SKM-1 treated with dmso at 0.1 percent for 144 hours (cell line): ENCODE data around the gene SIL1.

Source experiments
- DNase-seq: peaks from one replicate; lab custom pipeline; 2025; ENCODE audit not compliant: unreplicated experiment; lab: John Stamatoyannopoulos, UW

Gene SIL1

DNA sequence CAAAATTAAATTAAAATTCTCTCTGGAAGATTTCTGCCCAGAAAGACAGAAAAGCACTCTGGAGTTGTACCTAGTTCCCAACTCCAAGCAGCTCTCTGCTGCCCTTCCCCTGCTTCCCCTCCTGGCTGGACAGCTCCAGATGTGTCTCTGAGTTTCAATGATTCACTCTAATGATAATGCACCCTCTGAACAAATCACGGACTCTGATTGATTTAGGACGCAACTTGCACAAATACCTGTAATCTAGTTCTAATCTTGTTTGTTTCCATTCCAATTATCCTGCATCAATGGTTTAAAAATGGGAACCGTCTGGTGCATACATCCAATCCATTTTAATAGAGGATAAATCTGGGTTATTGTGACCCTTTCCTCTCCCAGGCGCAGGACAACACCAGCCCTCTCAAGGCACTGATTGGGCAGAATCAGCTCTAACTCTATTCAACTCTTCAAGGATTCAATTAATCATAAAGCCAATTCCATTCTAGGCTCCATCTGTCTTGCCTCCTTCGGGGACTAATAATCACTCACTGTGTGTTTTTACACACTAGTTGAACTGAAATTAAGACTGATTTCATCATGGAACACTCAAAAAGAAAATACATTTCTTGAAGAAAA is 211.9 kb downstream of the SIL1 start:
- DNase-seq, result no peak

DNA sequence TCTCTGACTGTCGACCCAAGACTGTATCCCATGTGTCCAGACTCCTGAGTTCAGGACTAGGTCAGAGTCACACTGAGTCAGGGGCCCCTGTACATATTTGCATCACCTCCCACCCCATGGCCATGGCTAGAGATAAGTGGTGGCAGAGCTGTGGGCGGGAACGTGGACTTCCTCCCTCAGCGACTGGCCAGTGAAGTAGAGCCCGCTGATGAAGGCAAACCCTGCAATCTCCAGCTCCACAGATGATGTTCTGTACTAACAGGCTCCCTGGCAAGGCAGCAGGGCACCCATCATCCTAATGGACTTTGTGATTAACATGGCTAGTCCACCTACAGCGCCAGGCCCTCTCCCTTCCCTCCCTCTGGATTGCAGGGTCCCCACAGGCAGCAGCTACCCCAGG is 212.5 kb downstream of the SIL1 start:
- no peak for DNase-seq

DNA sequence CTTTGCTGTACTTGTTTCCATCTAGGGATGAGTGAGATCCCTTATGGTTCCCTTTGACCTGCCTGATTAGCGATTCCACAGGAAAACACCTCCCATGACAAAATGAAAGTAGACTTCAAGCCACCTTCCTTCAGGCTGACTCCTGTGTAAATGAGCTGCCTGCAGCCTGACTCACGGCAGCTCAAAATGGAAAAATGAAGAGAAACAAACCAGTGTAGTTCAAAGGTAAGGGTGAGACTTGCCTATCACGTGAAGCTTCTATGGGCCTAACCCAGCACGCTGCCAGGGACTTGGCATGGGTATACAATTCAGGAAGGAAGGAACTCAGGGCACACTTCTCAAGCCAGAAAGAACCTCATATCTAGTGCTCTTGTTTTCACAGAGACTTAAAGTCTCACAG is 212.9 kb downstream of the SIL1 start:
- no peak for DNase-seq

DNA sequence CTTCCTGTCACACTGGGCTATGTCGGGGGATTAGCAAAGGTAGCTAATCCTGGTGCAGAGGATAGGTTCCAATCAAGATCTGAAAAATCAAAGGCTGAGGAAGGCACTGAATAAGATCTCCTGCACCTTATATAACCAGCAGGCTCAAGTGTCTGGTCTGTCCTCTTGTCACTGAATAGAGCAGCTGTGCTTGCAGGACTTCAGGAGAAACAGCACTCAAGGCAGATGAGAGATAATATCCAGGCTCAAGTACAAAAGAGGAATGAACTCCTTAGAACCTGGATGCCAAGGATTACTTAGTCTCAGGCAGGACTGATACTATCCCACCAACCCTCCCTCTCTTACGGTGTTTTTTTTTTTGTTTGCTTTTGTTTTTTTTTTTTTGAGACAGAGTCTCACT is 214.2 kb downstream of the SIL1 start:
- no peak for DNase-seq

DNA sequence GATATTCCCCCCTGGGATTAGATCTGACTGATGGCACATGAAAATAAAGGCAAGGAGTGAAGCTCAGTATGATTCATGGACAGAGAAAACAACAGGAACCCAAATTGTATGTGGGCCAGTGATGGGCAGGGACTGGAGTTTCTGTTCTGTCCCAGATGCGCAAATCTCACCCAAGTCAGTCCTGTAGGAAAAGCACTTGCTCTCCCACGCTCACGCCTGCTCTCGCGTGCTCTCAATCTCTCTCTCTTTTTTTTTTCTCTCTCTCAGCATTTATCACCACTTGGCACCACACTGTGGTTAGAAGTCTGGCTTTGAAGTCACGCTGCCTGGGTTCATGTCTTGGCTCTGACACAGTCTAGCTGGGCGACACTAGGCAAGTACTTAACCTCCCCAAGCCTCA is 216.6 kb downstream of the SIL1 start:
- no peak for DNase-seq

DNA sequence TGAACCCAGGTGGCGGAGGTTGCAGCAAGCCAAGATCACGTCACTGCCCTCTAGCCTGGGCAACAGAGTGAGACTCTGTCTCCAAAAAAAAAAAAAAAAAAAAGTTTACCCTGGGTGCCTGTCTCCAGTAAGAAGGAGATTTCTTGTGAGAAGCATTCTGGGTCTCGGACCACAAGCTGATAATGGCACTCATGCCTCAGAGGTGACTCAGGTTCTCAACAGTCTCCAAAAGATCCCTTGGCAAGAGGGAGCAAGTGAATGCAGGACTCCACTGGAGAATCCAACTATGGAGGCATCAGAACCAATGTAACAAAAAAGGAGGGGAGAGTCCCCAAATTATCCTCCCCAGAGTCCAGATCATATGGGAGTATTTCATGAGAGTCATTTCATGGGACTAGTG is 217.0 kb downstream of the SIL1 start:
- no peak for DNase-seq

DNA sequence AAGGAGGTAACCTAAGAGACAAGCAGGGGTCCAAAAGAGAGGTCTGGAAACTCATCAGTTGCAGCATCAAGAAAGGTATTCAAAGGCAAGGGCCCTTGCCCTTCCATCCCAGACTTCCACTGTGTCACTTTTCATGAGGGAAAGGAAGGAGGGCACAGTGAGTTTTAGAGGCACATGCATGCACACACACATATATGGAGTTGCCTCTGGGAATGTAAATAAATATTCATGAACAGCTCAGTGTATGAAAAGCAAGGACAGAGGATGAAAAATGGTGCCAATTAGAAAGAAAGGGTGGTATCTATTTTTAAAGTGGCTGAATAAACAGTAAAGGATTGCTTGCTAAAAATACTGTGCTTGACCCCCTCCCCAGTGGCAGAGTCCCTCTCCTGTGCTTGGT is 217.7 kb downstream of the SIL1 start:
- no peak for DNase-seq

DNA sequence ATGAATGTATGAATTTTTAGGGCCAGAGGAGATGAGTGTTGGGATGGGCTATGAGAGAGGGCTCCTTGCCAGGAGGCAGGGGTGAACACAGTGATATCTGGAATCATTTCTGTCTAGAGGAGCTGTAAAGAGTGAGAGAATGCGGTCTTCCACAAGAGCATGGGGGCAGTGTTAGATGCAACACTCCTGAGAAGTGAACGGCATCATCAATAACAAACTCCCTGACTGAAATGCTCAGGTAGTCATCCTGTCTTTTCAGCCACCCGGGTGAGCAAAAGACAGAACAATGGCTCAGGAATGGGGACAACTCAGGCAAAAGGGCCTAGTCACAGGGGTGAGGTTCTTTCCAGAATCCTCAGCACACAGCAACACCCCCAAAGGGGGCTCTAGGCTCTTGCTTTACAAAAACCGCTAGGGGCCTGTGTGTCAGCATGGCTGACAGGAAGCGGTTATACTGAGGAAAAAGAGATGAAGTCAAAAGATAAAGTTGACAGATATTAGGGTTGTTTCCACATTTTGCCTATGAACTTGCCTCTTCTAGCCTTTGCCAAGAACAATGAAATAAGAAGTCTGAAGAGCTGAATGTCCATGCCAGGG is 218.4 kb downstream of the SIL1 start:
- no peak for DNase-seq

DNA sequence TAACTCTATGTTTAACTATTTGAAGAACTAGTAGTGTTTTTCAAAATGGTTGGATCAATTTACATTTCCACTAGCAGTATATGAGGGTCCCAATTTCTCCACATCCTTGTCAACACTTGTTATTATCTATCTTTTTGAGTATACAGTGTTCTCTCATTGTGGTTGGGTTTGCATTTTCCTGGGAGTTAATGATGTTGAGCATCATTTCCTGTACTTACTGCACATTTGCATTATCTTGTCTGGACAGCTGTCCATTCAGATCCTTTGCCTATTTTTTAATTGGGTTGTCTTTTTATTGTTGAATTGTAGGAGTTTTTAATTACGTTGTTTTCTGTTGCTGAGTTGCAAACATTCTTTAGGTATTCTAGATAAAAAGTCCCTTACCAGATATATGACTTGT is 219.6 kb downstream of the SIL1 start:
- no peak for DNase-seq

DNA sequence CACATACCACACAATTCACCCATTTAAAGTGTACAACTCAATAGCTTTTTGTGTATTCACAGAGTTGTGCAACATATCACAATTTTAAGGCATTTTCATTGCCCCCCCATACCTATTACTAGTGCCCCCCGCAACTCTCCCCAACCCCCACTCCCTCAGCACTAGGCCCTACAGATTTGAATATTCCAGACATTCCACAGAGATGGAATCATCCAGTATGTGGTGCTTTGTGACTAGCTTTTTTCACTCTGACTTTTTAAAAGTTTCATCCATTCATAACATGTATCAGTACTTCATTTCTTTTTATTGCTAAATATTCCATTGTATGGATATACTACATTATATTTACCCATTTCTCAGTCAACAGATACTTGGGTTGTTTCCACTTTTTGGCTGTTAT is 220.1 kb downstream of the SIL1 start:
- no peak for DNase-seq

DNA sequence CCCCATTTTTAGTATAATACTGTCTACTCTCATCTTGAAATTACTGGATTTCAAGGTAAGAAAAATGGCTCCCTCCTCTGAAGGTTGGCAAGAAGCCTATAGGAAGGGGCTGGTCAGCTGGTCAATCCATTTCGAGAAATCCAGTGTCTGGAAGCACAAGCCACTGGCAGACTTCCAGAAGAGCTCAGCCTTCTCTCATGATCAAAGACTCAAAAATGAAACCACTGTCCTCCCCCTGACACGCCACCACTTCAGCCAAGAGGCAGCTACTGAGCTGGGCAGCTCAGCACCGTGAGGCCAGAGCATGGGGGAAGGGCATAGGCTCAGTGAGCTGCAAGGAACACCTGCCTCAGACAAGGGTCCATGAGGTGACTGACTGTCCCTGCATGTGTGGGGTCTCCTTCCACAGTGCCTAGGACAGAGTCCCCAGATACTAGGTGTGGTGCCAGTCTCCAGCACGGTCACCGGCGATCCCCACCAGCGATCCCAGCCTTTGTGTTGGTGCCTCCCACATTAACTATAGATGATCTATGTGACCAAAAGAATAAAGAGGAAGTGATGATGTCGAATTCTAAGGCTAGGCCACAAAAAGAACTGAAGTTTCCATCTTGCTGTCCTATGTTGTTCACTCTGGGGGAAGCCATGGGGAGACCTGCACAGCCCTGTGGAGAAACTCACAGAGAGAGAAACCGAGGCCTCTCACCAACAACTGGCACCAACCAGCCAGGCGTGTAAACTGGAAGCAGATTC is 222.9 kb downstream of the SIL1 start:
- DNase-seq, result no peak

DNA sequence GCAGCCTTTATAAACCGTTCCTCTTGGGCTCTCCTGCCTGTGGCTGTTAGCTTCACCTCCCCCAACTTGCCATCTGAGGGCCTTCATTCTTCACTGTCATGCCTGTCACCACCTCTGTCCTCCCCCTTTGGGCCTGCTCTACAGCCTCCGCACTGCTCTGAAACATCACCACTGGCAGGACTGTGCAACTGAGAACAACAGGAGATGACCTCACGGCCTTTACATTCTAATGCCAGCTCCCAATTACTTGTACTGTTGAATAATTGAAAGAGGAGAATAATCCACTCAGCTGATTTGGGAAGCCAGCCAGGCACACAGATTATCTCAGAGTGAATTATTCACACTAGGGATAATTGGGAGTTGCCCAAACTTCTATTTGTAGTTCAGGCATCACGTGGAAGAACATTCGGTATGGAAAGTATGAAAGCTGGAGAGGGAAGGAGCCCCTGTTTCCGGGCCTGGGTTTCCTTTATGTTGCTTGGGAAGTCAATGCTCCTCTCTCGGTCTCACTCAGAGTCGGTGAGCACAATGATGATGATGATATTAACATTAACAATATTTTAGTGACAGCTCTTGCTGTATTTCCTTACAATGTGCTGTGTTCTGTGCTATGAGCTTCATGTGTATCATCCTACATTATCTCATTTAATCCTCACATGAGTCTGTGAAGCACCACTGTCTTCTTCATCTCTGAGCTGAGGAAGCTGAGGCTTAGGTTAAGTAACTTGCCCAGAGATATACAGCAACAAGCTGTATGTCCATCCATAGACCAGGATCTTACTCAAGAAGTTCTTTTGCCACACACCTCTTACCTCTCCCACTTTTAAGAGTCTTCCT is 223.7 kb downstream of the SIL1 start:
- no peak for DNase-seq

DNA sequence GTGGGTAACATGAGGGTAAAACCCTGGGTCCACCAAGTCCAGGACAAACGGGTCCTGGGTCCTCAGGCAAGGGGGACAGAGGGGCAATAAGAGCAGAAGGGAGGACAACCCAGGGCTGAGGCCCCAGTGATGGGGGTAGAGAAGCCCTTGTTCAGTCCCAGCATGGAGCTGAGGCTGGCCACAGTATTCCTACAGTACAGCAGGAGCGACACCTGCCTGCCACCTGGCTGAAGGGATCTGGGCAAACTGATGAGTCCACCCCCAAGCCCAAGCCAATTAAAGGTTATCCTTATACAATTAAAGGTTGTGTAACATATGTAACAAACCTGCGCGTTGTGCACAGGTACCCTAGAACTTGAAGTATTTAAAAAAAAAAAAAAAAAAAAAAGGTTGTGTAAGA is 225.3 kb downstream of the SIL1 start:
- no peak for DNase-seq

DNA sequence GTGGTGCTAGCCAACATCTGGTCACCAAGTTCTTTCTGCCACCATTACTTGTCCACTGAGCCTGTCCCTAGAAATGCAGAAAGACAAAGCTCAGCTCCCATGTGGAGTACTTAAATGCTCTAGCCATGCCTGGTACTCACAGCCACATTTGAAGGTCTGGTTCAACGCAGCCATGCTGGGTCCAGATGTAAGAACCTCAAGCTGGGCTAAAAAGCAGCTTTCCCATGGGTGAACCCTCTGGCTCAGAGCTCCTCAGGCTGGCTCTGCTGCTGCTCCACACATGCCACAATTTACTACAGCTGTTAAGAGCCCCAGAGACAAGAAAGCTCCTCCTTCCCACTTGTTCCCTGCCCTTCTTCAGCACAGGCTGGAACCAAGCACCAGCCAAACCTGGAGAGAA is 225.9 kb downstream of the SIL1 start:
- no peak for DNase-seq

DNA sequence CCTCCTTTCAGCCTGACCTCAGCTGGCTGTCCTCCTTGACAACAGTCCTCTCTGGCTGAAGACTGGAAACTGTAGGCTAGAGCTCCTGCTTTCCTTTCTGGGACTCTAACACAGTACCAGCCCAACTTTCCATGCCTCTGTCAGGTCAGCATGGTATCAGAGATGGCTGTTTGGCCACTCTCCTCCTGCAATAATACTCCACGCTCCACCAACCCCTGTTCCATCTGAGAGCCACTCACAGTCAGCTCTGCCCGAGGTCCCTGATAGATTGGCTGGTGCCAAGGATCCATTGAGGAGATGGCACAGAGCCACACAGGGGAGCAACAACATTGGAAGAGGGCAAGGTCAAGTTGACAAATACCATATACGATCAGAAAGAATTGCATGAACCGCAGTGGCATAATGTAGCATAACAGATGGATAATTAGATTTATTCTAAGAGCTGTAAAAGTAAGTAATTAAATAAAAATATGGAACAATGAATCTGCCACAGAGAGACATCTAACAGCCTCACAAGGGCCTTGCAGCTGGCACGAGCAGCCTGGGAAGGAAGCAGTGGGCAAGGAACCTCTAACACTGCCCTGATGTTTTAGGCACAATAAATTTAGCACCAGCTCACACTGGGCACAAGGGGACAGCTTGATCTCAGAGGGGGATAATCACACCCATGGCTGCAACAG is 228.7 kb downstream of the SIL1 start:
- DNase-seq, result no peak

DNA sequence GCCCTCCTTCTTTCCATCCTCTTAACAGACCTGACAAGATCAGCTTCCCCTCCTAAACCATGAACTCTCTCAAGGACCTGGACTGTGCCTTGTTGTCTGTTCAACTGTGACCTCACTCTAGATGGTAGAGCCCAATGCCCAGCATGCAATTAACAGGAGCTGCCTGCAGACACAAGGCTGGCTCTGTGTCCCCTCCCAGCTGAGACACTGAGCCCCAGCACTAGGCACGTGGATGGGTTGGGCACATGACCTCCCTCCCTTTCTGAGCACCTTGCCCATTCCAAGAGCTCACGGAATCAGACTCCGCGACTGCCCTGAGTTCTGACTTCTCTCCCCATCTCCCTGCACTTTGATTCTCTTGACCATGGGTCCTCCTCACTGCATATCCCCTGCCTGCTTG is 229.6 kb downstream of the SIL1 start:
- DNase-seq, result no peak

DNA sequence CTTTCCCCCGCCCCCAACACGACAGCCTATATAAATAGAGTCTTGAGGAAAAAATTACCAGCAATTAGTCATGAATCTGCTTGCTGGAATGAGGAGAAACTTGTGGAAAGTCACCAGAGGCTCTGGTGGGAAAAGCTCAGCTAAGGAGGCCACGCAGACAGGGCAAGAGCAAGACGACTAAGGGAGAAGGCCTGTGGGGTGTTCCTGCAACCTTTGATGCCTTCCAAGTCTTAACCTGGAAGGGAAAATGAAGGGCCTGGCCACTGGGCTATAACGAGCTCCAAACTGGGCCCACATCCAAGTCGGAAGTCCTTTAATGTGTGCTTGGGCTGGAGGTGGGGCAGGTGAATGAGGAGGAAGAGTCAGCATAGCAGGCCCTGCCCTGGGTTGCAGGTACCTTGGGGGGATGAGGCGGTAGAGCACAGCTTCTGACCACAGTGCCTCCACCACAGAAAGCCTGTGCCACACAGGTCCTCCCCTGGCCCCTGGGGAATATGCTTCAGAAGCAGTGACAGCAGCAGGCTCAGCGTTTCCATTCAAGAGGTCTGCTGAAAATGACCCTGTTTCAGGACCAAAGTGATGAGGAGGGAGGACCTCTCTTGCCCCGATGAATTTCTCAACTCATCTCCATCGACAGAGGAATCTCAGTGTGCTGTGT is 230.2 kb downstream of the SIL1 start:
- no peak for DNase-seq

DNA sequence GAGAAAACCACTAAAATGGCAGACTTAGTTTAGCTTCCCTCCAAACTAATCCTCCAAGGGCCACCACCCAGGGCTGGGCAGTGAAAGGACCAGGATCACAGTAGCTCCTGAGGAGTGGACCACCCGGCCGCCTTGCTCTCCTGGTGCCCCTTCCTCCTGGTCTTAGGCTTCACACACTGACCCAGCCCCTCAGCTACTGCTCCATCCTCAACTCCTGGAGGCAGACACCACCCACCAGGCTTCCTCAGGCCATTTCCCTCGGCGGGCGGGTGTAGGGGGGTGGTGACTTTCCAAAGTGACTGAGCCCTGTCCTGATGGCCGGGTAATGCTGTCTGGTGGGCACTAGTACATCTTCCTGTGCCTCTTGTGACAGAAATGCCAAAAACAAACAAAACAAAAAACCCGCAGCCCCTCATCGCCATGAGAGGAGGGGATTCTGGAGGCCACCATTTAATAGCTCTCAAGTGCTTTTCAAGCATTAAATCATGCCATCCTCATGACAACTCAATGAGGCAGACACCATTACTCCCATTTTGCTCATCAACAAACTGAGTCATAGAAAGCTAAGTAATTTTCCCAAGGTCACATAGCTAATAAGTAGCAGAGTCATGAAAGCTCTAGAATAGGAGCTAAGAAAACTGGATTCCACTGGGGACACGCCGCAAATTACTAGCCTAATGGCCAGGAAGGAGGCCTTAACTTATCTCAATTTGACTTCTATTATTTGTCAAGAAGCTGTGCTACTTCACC is 231.8 kb downstream of the SIL1 start:
- DNase-seq, result no peak

DNA sequence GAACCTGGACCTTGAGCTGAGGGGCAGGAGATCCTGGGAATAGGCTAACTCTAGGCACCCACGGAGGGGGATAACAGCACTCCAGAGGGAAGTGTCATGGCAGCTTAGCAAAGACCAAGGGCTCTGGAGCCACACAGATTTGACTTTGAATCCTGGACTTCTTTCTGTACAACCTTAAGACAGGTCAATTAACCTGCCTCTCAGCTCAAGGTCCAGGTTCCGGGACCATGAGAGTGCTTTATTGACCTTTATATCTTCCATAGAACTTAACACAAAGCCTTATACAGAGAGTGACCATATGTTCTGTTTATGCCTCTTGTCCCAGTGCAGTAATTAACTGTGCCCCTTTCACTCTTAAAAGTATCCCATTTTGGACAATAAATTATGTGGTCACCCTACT is 232.5 kb downstream of the SIL1 start:
- no peak for DNase-seq

DNA sequence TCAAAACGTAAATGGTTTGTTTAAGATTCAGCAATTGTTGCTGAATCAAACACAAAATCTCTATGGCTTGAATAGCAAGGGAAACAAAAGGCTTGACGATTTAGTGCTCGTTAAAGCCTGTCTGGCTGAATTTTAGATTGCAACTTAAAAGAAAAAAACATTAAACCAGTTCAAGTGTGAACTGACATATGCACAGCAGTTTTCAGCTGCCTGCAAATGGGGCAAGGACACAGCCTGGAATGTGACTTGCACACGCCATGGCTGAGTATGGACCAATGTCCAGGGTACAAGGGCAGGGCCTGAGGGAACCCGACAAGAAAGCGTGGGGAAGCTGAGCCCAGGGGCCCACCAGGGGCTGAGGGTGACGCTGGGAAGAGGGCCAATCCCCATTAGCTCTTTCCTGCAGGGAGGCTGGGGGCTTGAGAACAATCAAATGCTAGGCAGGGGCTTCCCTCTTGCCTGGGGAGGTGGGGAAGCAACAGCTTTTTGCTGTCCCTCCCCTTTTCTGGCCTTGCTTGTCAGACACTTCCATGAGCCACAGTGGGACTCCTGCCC is 233.4 kb downstream of the SIL1 start:
- DNase-seq, result no peak
